HepG2 (cell line): Measurements from ENCODE around the gene KDM2B. TPM values are rescaled to one million over a fixed set of nuclear protein-coding genes. Genes with fewer than 3 reads are reported as not detected.
A peak's percentile ranks its signal among the peaks of the same experiment; 100 is the strongest.

Experiments used
- ATAC-seq: fragments of 200-7000 bp; cut with Tn5 transposase; 3 replicates; pipeline ENCODE4 v1.9.1; 2020; ENCODE audit warnings: mild to moderate bottlenecking, moderate library complexity
- BruUV-seq: library from RNA; stranded (reverse); fragments of 400-500 nt; replicated peaks from 2 replicates; lab custom pipeline; 2021; lab: Mats Ljungman, UMichigan
- CTCF ChIA-PET: fragments of 300-600 bp; formaldehyde crosslinking; extraction: SDS; loops from one replicate; lab custom pipeline; 2021; ENCODE audit warnings: low total read pairs, inconsistent platforms, low intra/inter-chr PET ratio; lab: Yijun Ruan, JAX
- POLR2A ChIA-PET: fragments of 350-600 bp; sonication (Branson Sonifier 250); formaldehyde crosslinking; loops from one replicate; lab custom pipeline; 2020; ENCODE audit warnings: antibody characterized with exemption, inconsistent platforms; lab: Yijun Ruan, JAX
- DNase-seq: peaks from one replicate; pipeline ENCODE4 v3.0.0-alpha.2; 2015; ENCODE audit warnings: low spot score
- FAIRE-seq: peaks from 3 replicates; lab custom pipeline; 2011; peaks lifted over from hg19 to GRCh38; lab: Jason Lieb, UNC
- H2AFZ ChIP-seq: one replicate; pipeline ENCODE4 v1.6.1; 2011; ENCODE audit warnings: low read length, inconsistent platforms
- H3K27ac ChIP-seq: fragments of 300-600 bp; 3 replicates; pipeline ENCODE4 v1.8.0; 2011; ENCODE audit warnings: mixed run types, mild to moderate bottlenecking, mixed read lengths, low read length, inconsistent platforms; ENCODE audit not compliant: insufficient read depth; ENCODE audit errors: extremely low read length
- H3K27me3 ChIP-seq, 2 experiments: fragments of 200-600 bp in 1 of 2; 2 replicates in 1 of 2; 3 replicates in 1 of 2; pipeline versions ENCODE4 v1.6.0 to v1.8.0; 2011; ENCODE audit warnings: low read length in 2 of 2, mild to moderate bottlenecking in 2 of 2, moderate library complexity in 2 of 2, inconsistent platforms in 1 of 2; ENCODE audit not compliant: insufficient read depth in 2 of 2, control insufficient read depth in 1 of 2
- H3K36me3 ChIP-seq, 2 experiments: fragments of 200-600 bp in 1 of 2; replicated peaks in 1 of 2; 2 replicates in 1 of 2; 3 replicates in 1 of 2; pipeline versions ENCODE4 v1.5.1 to v1.8.0; 2011; ENCODE audit warnings: low read length in 2 of 2, inconsistent platforms in 1 of 2; ENCODE audit not compliant: insufficient read depth in 2 of 2, control insufficient read depth in 1 of 2
- H3K4me1 ChIP-seq: 2 replicates; pipeline ENCODE4 v1.5.1; 2012; ENCODE audit warnings: low read length, inconsistent platforms; ENCODE audit not compliant: insufficient read depth
- H3K4me2 ChIP-seq: 2 replicates; pipeline ENCODE4 v1.6.0; 2011; ENCODE audit warnings: low read depth, low read length, inconsistent platforms
- H3K4me3 ChIP-seq, 3 experiments: fragments of 200-600 bp in 1 of 3; sonication (generic), shearing (Covaris generic) in 1 of 3; replicated peaks in 1 of 3; 2 replicates each; pipeline ENCODE4 v1.5.1; 2011 to 2016; ENCODE audit warnings: low read length in 3 of 3, inconsistent platforms in 2 of 3, low read depth in 2 of 3, mild to moderate bottlenecking in 2 of 3, control low read depth in 1 of 3, mixed read lengths in 1 of 3; ENCODE audit not compliant: insufficient read depth in 1 of 3
- H3K79me2 ChIP-seq: one replicate; pipeline ENCODE4 v1.6.1; 2011; ENCODE audit warnings: low read length, inconsistent platforms; ENCODE audit not compliant: insufficient read depth
- H3K9ac ChIP-seq: 2 replicates; pipeline ENCODE4 v1.6.0; 2011; ENCODE audit warnings: mild to moderate bottlenecking, low read depth, low read length, inconsistent platforms; ENCODE audit not compliant: insufficient read depth
- H3K9me3 ChIP-seq: 2 replicates; pipeline ENCODE4 v1.5.1; 2012; ENCODE audit warnings: mild to moderate bottlenecking, low read length
- H4K20me1 ChIP-seq: 2 replicates; pipeline ENCODE4 v1.6.0; 2011; ENCODE audit warnings: inconsistent platforms, mild to moderate bottlenecking, low read length, moderate library complexity; ENCODE audit not compliant: insufficient read depth
- CREM ChIP-seq, 2 experiments: sonication (generic) in 1 of 2; formaldehyde crosslinking in 1 of 2; IDR thresholded peaks; 2 replicates each; pipeline versions ENCODE4 v1.4.0 to v1.6.1; 2016 to 2020; ENCODE audit warnings: antibody characterized with exemption in 1 of 2, mild to moderate bottlenecking in 1 of 2, missing genetic modification reagents in 1 of 2
- KDM5B ChIP-seq: sonication (generic); formaldehyde crosslinking; IDR thresholded peaks from 2 replicates; pipeline ENCODE4 v1.4.0; 2020; ENCODE audit warnings: missing genetic modification reagents, mild to moderate bottlenecking, borderline replicate concordance
- KLF9 ChIP-seq: IDR thresholded peaks from 2 replicates; pipeline ENCODE4 v1.6.1; 2016; ENCODE audit warnings: low read depth
- PCBP2 ChIP-seq: fragments of 200-400 bp; formaldehyde crosslinking; optimal IDR thresholded peaks from 2 replicates; pipeline ENCODE3; 2018; ENCODE audit warnings: low read length, low read depth; ENCODE audit not compliant: poor library complexity, severe bottlenecking
- SYNCRIP ChIP-seq: fragments of 200-400 bp; formaldehyde crosslinking; IDR thresholded peaks from 2 replicates; pipeline ENCODE4 v1.6.1; 2018; ENCODE audit warnings: mild to moderate bottlenecking, low read depth, low read length; ENCODE audit not compliant: insufficient read depth
- ZBTB20 ChIP-seq: sonication (generic); formaldehyde crosslinking; IDR thresholded peaks from 2 replicates; pipeline ENCODE4 v1.8.1; 2023; ENCODE audit warnings: missing genetic modification reagents, low read depth, mild to moderate bottlenecking, borderline replicate concordance
- ZBTB42 ChIP-seq: sonication (generic); formaldehyde crosslinking; IDR thresholded peaks from 2 replicates; pipeline ENCODE4 v1.5.0; 2020; ENCODE audit warnings: mild to moderate bottlenecking, missing genetic modification reagents
- ZBTB7A ChIP-seq: sonication (generic); formaldehyde crosslinking; IDR thresholded peaks from 2 replicates; pipeline ENCODE4 v1.8.0; 2022; ENCODE audit warnings: mild to moderate bottlenecking, missing genetic modification reagents
- ZNF768 ChIP-seq: sonication (generic); formaldehyde crosslinking; IDR thresholded peaks from 2 replicates; pipeline ENCODE4 v1.4.0; 2020; ENCODE audit warnings: missing genetic modification reagents
- WGBS: methylation state at CpG from one replicate; pipeline ENCODE4 v1.1.6; 2017; ENCODE audit warnings: low lambda C conversion rate; 5-methylcytosine and 5-hydroxymethylcytosine counted together
- in situ Hi-C: cut with HindIII; loops from 2 replicates; pipeline ENCODE4 v1.10.0; 2017; ENCODE audit warnings: low pct_unique_long_range_greater_than_20kb; ENCODE audit not compliant: extremely low pct_ligation_motif_present
- intact Hi-C: fragments of 100-400 bp; cut with micrococcal nuclease; formaldehyde crosslinking; loops from one replicate; pipeline ENCODE4 v1.10.0; 2022; ENCODE audit not compliant: unreplicated experiment
- polyA plus RNA-seq, 8 experiments: library from polyadenylated mRNA; depleted of rRNA in 3 of 8; stranded (reverse) in 7 of 8; unstranded in 1 of 8; fragments of >200 nt; fragmentation: Illumina TruSeq in 4 of 8; extraction: Trizol in 4 of 8; gene quantifications; 2 replicates each; pipeline versions ENCODE4 v1.2.1 to v1.2.3, GENCODE V29; 2011 to 2016; ENCODE audit warnings: low read depth in 4 of 8, missing spikeins in 1 of 8, mixed read lengths in 1 of 8; ENCODE audit not compliant: insufficient read depth in 1 of 8
- total RNA-seq, 5 experiments: library from RNA; depleted of rRNA; stranded (reverse); fragments of >200 nt; fragmentation: Illumina TruSeq; extraction: Trizol; gene quantifications; 2 replicates each; pipeline ENCODE4 v1.2.3, GENCODE V29; 2016; ENCODE audit warnings: low read depth in 1 of 5
- TF ChIP-seq, protein P1 (sequence below): sonication (generic); formaldehyde crosslinking; IDR thresholded peaks from 2 replicates; pipeline ENCODE4 v1.5.1; 2020; ENCODE audit warnings: missing genetic modification reagents, mild to moderate bottlenecking, borderline replicate concordance
- TF ChIP-seq, protein P2 (sequence below): sonication (generic); formaldehyde crosslinking; IDR thresholded peaks from 2 replicates; pipeline ENCODE4 v1.5.0; 2020; ENCODE audit warnings: mild to moderate bottlenecking, missing genetic modification reagents
- TF ChIP-seq, protein P3 (sequence below): sonication (generic); formaldehyde crosslinking; conservative IDR thresholded peaks from 2 replicates; pipeline ENCODE4 v1.4.0; 2020; ENCODE audit warnings: missing genetic modification reagents
- TF ChIP-seq, protein P4 (sequence below): sonication (generic); formaldehyde crosslinking; IDR thresholded peaks from 2 replicates; pipeline ENCODE4 v1.4.0; 2020; ENCODE audit warnings: missing genetic modification reagents

The KDM2B gene
- total and polyA plus RNA-seq, 2 of the 13 experiments (the other 11 are each of a cell fraction or from before 2014, with no cell fraction given) = 17.5 to 26.1 TPM

DNA sequence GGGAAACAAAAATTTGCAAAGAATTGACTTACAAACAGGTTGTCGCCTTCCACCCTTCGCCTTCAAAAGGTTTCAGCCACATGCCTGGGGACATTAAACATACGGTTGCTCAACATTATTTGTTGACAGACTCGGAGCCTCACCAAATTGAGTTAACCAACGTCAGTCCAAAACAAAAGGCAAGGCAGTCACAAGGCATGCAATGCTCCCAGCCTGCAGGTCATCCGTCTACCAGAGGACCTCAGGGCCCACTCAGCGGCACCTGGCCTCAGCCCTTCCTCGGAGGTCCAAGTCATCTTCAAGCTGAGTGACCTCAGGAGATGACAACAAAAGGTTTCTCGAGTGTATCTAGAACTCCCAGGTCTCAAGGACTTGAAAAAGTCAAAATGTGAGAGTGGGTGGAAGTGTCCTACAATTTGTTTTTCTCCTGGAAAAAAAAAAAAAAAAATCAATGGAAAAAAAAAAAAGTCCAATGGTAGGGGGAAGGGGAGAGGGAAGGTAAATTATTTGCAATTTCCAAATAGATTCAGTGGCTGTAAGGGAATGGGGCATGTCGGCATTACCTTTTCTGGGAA, 64.3 kb downstream of the KDM2B start (continued):
- no peak for TF ChIP-seq PCBP2
- TF ChIP-seq CREM (IDR thresholded peaks at IDR 0.05) = peak; percentile 58; the same call in 1 of the 2 replicates
- TF ChIP-seq CREM (CRISPR knock-in tag; IDR thresholded peaks at IDR 0.05) = no peak
- peak; percentile 62; the same call in 1 of the 2 replicates for TF ChIP-seq KLF9 (CRISPR knock-in tag)
- TF ChIP-seq ZBTB42 (CRISPR knock-in tag) = no peak

DNA sequence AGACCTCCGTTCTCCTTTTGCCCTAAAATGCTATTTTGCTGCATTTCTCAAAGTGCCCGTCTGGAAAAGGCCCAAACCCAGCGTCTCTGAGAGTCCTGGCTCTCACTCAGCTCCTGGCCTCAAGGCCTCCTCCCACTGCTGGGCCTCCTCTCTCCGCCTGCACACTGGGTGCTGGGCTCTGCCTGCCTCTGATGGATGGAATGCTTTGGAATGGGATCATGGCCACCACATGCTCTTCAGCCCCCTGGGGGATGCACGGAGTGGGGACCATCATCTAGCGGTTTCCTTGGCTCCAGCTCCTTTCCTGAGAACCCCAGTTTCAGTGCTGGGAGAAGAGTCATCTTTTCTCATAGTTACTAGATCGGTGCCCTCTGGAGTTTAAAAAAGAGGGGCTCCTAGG, 65.2 kb downstream of the KDM2B start:
- BruUV-seq = no TSS peak
- 54% methylated on average over 7 of the region's 7 CpGs for WGBS
- intact Hi-C loops (no loop called here), in situ Hi-C loops (no loop called here)
- ATAC-seq = no peak
- Histone ChIP-seq H4K20me1 (no peaks in the 10 kb centered on the region), H3K36me3 (peaks cover 7 to 22% of the 10 kb centered on the region in 2 experiments; a peak in 4 of 5 replicates), H3K4me2 (no peak overlapping the region), H3K27me3 (no peaks in the 10 kb centered on the region), H3K9me3 (no peaks in the 10 kb centered on the region), H3K79me2 (no peaks in the 10 kb centered on the region), H2AFZ (no peak overlapping the region), H3K4me1 (peaks cover 52% of the 10 kb centered on the region), H3K4me3 (no peak overlapping the region), H3K9ac (no peak overlapping the region), H3K27ac (no peak overlapping the region)
- peak; percentile 8 for DNase-seq
- ChIA-PET CTCF (no interaction called here), POLR2A (interaction anchor here (1.2 kb wide), 1 partner anchor 35 kb away, joined by 4 read pairs; no protein-coding TSS in a partner anchor)
- no peak for FAIRE-seq
- TF ChIP-seq ZNF768 (CRISPR knock-in tag) (0 out of 2 replicates have a peak, but pooled peaks have one; percentile 15), ZBTB20 (CRISPR knock-in tag) (no peak), ZBTB7A (CRISPR knock-in tag) (no peak), SYNCRIP (no peak), KDM5B (no peak)
- TF ChIP-seq, protein P1, sequence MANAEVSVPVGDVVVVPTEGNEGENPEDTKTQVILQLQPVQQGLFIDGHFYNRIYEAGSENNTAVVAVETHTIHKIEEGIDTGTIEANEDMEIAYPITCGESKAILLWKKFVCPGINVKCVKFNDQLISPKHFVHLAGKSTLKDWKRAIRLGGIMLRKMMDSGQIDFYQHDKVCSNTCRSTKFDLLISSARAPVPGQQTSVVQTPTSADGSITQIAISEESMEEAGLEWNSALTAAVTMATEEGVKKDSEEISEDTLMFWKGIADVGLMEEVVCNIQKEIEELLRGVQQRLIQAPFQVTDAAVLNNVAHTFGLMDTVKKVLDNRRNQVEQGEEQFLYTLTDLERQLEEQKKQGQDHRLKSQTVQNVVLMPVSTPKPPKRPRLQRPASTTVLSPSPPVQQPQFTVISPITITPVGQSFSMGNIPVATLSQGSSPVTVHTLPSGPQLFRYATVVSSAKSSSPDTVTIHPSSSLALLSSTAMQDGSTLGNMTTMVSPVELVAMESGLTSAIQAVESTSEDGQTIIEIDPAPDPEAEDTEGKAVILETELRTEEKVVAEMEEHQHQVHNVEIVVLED (CRISPR knock-in tag) = no peak
- TF ChIP-seq, protein P2, sequence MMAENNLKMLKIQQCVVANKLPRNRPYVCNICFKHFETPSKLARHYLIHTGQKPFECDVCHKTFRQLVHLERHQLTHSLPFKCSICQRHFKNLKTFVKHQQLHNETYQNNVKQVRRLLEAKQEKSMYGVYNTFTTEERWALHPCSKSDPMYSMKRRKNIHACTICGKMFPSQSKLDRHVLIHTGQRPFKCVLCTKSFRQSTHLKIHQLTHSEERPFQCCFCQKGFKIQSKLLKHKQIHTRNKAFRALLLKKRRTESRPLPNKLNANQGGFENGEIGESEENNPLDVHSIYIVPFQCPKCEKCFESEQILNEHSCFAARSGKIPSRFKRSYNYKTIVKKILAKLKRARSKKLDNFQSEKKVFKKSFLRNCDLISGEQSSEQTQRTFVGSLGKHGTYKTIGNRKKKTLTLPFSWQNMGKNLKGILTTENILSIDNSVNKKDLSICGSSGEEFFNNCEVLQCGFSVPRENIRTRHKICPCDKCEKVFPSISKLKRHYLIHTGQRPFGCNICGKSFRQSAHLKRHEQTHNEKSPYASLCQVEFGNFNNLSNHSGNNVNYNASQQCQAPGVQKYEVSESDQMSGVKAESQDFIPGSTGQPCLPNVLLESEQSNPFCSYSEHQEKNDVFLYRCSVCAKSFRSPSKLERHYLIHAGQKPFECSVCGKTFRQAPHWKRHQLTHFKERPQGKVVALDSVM (CRISPR knock-in tag) = peak; percentile 82
- TF ChIP-seq, protein P3, sequence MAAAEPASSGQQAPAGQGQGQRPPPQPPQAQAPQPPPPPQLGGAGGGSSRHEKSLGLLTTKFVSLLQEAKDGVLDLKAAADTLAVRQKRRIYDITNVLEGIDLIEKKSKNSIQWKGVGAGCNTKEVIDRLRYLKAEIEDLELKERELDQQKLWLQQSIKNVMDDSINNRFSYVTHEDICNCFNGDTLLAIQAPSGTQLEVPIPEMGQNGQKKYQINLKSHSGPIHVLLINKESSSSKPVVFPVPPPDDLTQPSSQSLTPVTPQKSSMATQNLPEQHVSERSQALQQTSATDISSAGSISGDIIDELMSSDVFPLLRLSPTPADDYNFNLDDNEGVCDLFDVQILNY (CRISPR knock-in tag) = no peak
- TF ChIP-seq, protein P4, sequence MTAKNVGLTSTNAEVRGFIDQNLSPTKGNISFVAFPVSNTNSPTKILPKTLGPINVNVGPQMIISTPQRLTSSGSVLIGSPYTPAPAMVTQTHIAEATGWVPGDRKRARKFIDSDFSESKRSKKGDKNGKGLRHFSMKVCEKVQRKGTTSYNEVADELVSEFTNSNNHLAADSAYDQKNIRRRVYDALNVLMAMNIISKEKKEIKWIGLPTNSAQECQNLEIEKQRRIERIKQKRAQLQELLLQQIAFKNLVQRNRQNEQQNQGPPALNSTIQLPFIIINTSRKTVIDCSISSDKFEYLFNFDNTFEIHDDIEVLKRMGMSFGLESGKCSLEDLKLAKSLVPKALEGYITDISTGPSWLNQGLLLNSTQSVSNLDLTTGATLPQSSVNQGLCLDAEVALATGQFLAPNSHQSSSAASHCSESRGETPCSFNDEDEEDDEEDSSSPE (CRISPR knock-in tag) = no peak
